Endothelial cell of umbilical vein (primary cell): ENCODE data around the gene CBLB.

ENCODE experiments used
- EZH2 ChIP-seq: IDR thresholded peaks from 2 replicates; pipeline ENCODE4 v1.6.1; 2012; ENCODE audit warnings: borderline replicate concordance, low read depth, mild to moderate bottlenecking, moderate library complexity, low read length, inconsistent platforms; ENCODE audit not compliant: severe bottlenecking
- FOS ChIP-seq: IDR thresholded peaks from 2 replicates; pipeline ENCODE4 v1.6.1; 2011; ENCODE audit warnings: mild to moderate bottlenecking, low read length, moderate library complexity, borderline replicate concordance; ENCODE audit not compliant: insufficient read depth
- GATA2 ChIP-seq: IDR thresholded peaks from 2 replicates; pipeline ENCODE4 v1.7.0; 2011; ENCODE audit warnings: low read depth, mild to moderate bottlenecking, moderate library complexity, mixed read lengths, low read length; ENCODE audit not compliant: insufficient read length, insufficient read depth
- JUN ChIP-seq: IDR thresholded peaks from 2 replicates; pipeline ENCODE4 v1.6.1; 2011; ENCODE audit warnings: borderline replicate concordance, low read depth; ENCODE audit not compliant: insufficient read length, insufficient read depth
- MYC ChIP-seq: IDR thresholded peaks from one replicate; pipeline ENCODE4 v1.6.1; 2011; ENCODE audit warnings: mild to moderate bottlenecking, low read depth, low read length
- POLR2A ChIP-seq: IDR thresholded peaks from 2 replicates; pipeline ENCODE4 v1.6.1; 2012; ENCODE audit warnings: low read depth, mild to moderate bottlenecking, control low read depth, low read length
- POLR2AphosphoS5 ChIP-seq: IDR thresholded peaks from 2 replicates; pipeline ENCODE4 v1.6.1; 2012; ENCODE audit warnings: low read depth, mild to moderate bottlenecking, control low read depth, low read length, moderate library complexity; ENCODE audit not compliant: insufficient read depth
- TF ChIP-seq, protein P1 (sequence below), 2 donors: IDR thresholded peaks; 1 replicate in 1 of 2; 2 replicates in 1 of 2; pipeline ENCODE4 v1.5.1; 2011; ENCODE audit warnings: low read length in 2 of 2, mild to moderate bottlenecking in 2 of 2, moderate library complexity in 2 of 2, control low read depth in 1 of 2, inconsistent platforms in 1 of 2, low read depth in 1 of 2; ENCODE audit not compliant: insufficient read depth in 1 of 2; ENCODE audit errors: extremely low read depth in 1 of 2
- TF ChIP-seq, protein P2 (sequence below): IDR thresholded peaks from 2 replicates; pipeline ENCODE4 v1.6.1; 2011; ENCODE audit not compliant: insufficient read depth, insufficient read length

DNA sequence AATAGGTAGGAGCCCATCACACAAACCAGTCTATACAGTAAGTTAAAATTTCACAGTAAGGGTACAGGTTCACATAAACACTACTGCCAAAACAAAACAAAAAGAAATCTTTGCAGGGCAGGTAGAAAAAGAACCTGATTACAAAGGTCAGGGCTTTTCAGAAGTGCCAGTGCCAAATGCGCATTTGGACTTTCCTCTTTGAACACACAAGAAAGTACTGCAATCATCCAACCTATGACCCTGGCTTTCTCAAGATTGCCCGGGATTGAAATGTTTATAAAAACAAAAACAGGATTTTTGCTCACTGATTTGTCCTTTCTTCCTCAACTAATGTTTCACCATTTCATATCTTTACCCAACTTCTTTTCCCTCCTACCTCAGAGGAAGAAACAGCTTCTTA lies 47.4 kb downstream of the CBLB start:
- TF ChIP-seq, protein P1, sequence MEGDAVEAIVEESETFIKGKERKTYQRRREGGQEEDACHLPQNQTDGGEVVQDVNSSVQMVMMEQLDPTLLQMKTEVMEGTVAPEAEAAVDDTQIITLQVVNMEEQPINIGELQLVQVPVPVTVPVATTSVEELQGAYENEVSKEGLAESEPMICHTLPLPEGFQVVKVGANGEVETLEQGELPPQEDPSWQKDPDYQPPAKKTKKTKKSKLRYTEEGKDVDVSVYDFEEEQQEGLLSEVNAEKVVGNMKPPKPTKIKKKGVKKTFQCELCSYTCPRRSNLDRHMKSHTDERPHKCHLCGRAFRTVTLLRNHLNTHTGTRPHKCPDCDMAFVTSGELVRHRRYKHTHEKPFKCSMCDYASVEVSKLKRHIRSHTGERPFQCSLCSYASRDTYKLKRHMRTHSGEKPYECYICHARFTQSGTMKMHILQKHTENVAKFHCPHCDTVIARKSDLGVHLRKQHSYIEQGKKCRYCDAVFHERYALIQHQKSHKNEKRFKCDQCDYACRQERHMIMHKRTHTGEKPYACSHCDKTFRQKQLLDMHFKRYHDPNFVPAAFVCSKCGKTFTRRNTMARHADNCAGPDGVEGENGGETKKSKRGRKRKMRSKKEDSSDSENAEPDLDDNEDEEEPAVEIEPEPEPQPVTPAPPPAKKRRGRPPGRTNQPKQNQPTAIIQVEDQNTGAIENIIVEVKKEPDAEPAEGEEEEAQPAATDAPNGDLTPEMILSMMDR (IDR thresholded peaks at IDR 0.05; ENCODE audit: extremely low read depth in 1 of 2, insufficient read depth in 1 of 2, low read depth in 1 of 2, low read length in 2 of 2) = no peak
- TF ChIP-seq POLR2AphosphoS5 (no peak), POLR2A (no peak), EZH2 (no peak), JUN (no peak), GATA2 (no peak), MYC (no peak), FOS (no peak)
- TF ChIP-seq, protein P2, sequence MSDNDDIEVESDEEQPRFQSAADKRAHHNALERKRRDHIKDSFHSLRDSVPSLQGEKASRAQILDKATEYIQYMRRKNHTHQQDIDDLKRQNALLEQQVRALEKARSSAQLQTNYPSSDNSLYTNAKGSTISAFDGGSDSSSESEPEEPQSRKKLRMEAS = no peak
